ENCODE data around the gene ANXA6. TPM values are rescaled to one million over a fixed set of nuclear protein-coding genes. Genes with fewer than 3 reads are reported as not detected.

Gene ANXA6
- total RNA-seq, 4 donors from 2014 or later = 8.6 to 80.3 (median 24.9) TPM

DNA sequence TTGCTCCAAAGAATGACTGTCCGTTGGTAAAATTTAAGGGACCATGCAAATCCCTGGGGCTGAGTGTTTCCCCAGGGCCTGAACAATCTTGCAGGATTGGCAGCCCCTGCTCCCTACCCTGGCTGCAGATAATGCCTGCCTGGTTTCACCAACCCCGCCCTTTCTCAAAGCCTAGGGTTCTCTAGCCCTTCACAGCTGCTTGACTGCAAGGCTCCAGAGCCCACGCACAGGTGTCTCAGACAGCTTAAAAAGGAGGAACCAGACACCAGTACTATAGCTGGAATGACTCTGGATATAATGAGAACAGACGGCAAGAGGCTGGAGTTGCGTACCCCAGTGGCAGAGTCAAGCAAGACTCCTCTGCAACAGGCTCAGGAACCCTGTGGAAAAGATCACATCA is 51.5 kb downstream of the ANXA6 start:
- Histone ChIP-seq H3K4me1 (peaks cover 0 to 46% (median 26%) of the 10 kb centered on the region in 3 donors), H3K36me3 (peaks cover 0 to 72% (median 0%) of the 10 kb centered on the region in 3 donors), H3K4me3 (no peak overlapping the region), H3K9me3 (no peaks in the 10 kb centered on the region), H3K27ac (peak overlapping the region in 2 of 4 donors; percentile 12 to 21), H3K27me3 (no peaks in the 10 kb centered on the region)
- no peak for DNase-seq
- intact Hi-C loops (cut with DNase I) = no loop called here
- 81 to 82% methylated on average over 2 to 3 of the region's 5 CpGs for WGBS, 2 donors
- no peak for TF ChIP-seq POLR2A (IDR thresholded peaks at IDR 0.05)
- TF ChIP-seq, protein P1, sequence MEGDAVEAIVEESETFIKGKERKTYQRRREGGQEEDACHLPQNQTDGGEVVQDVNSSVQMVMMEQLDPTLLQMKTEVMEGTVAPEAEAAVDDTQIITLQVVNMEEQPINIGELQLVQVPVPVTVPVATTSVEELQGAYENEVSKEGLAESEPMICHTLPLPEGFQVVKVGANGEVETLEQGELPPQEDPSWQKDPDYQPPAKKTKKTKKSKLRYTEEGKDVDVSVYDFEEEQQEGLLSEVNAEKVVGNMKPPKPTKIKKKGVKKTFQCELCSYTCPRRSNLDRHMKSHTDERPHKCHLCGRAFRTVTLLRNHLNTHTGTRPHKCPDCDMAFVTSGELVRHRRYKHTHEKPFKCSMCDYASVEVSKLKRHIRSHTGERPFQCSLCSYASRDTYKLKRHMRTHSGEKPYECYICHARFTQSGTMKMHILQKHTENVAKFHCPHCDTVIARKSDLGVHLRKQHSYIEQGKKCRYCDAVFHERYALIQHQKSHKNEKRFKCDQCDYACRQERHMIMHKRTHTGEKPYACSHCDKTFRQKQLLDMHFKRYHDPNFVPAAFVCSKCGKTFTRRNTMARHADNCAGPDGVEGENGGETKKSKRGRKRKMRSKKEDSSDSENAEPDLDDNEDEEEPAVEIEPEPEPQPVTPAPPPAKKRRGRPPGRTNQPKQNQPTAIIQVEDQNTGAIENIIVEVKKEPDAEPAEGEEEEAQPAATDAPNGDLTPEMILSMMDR (IDR thresholded peaks at IDR 0.05) = no peak

DNA sequence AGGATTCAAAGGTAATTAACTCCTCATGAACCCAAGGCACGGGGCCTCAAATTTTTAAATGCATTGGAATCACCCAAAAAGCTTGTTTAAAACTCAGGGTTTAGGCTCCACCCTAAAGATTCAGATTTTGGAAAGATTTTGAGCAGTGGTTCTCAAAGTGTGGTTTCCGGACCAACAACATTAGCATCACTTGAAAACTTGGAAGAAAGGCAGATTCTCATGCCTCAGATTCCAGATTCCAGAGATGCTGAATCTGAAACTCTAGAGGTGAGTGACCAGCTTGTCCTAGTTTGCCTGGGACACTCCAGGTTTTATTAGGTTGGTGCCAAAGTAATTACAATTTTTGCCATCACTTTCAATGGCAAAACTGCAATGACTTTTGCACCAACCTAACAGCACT is 52.0 kb downstream of the ANXA6 start:
- 88 to 96% methylated on average over 2 of the region's 2 CpGs for WGBS, 2 donors
- Histone ChIP-seq H3K36me3 (peaks cover 0 to 75% (median 0%) of the 10 kb centered on the region in 3 donors), H3K4me1 (peaks cover 0 to 46% (median 26%) of the 10 kb centered on the region in 3 donors), H3K9me3 (no peaks in the 10 kb centered on the region), H3K4me3 (no peak overlapping the region), H3K27ac (peak overlapping the region in 3 of 4 donors; percentile 44 to 77 (median 75)), H3K27me3 (no peaks in the 10 kb centered on the region)
- intact Hi-C loops (cut with DNase I) = no loop called here
- no peak for TF ChIP-seq POLR2A (IDR thresholded peaks at IDR 0.05)
- TF ChIP-seq, protein P1 (IDR thresholded peaks at IDR 0.05) = no peak
- no peak for DNase-seq

DNA sequence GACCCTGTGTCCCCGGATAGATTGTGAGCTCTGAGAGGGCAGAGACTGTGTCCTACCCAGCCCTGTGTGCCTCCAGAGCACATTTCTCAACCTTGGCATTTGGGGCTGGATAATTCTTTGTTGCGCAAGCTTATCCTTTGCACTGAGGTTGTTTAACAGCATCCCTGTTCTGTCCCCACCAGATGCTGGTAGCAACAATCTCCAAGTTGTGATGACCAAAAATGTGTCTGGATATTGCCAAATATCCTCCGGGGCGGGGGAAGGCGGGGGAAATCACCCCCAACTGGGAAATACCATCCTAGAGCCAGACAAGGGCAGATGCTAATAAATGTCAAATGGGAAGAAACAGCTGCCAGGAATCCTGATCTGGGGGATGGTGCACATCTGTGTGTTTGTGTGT is 52.8 kb downstream of the ANXA6 start:
- Histone ChIP-seq H3K4me3 (no peak overlapping the region), H3K27me3 (no peaks in the 10 kb centered on the region), H3K27ac (peak overlapping the region; percentile 25 to 93 (median 78)), H3K36me3 (peaks cover 0 to 74% (median 0%) of the 10 kb centered on the region in 3 donors), H3K9me3 (no peaks in the 10 kb centered on the region), H3K4me1 (peaks cover 0 to 46% (median 26%) of the 10 kb centered on the region in 3 donors)
- no peak for DNase-seq
- no peak for TF ChIP-seq POLR2A (IDR thresholded peaks at IDR 0.05)
- TF ChIP-seq, protein P1 (IDR thresholded peaks at IDR 0.05) = no peak
- WGBS, 2 donors = 61 to 66% methylated on average over 5 of the region's 5 CpGs
- intact Hi-C loops (cut with DNase I) = no loop called here

DNA sequence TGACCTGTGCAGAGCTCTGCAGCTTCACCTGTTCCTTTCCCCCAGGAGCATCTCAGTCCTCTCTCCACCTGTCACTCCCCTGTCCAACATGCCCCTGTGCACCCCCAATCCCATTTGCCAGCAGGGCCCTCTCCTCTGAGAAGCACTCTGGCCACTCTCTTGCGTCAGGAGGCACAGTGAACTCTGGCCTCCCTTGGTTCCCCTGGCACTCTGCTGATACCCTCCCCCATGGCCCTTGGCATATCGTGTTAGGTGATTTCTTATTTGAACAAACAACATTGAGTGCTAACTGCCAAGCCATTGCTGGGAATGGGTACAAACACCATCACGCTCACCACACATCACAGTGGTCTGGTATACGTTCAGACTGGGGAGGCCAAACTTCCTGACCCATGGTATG is 55.8 kb downstream of the ANXA6 start:
- WGBS, 2 donors = 91 to 94% methylated on average over 4 of the region's 4 CpGs
- DNase-seq = no peak
- no peaks in the 10 kb centered on the region for H3K9me3 ChIP-seq
- peaks cover 0 to 44% (median 0%) of the 10 kb centered on the region in 3 donors for H3K36me3 ChIP-seq
- H3K4me1 ChIP-seq = peaks cover 0 to 34% (median 15%) of the 10 kb centered on the region in 3 donors
- intact Hi-C loops (cut with DNase I) = no loop called here
- H3K27ac ChIP-seq = peak overlapping the region in 2 of 4 donors; percentile 19 to 52
- no peaks in the 10 kb centered on the region for H3K27me3 ChIP-seq
- TF ChIP-seq, protein P1 (IDR thresholded peaks at IDR 0.05) = no peak
- TF ChIP-seq POLR2A (IDR thresholded peaks at IDR 0.05) = no peak
- H3K4me3 ChIP-seq = no peak overlapping the region

DNA sequence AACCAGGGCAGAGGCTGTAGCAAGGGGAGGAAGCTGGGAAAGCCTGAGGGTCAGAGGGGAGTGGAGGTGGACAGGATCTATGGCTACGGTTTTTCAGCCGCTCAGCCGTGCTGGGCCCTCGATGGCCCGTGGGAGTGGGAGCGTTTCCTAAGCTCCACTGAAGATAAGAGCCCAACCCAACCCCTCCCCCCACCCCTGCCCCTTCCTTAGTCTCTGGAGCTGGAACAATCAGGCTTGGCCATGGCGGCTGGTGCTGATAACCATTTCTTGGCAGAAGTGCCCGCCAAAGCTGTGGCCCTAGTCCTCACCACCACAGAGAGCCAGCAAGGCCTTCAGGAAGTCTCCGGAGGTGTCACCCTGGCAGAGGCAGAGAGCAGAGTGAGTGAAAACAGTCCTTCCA is 56.4 kb downstream of the ANXA6 start:
- DNase-seq = no peak
- WGBS, 2 donors = 83% methylated on average over 6 of the region's 9 CpGs; no CpG with 5 or more reads in 1 of the 2 donors
- Histone ChIP-seq H3K27me3 (no peaks in the 10 kb centered on the region), H3K36me3 (peaks cover 0 to 39% (median 0%) of the 10 kb centered on the region in 3 donors), H3K27ac (peak overlapping the region in 1 of 4 donors; percentile 52), H3K4me3 (no peak overlapping the region), H3K4me1 (peaks cover 0 to 34% (median 18%) of the 10 kb centered on the region in 3 donors), H3K9me3 (no peaks in the 10 kb centered on the region)
- intact Hi-C loops (cut with DNase I) = no loop called here
- TF ChIP-seq, protein P1 (IDR thresholded peaks at IDR 0.05) = no peak
- TF ChIP-seq POLR2A (IDR thresholded peaks at IDR 0.05) = no peak

Measured in esophagus squamous epithelium (tissue), 5 donors.